Measurements from ENCODE around the gene PTBP3.
"Not testable (repeated sequence)": the region's sequence is repeated elsewhere in the genome, so short reads cannot be mapped to it uniquely, and the experiment has no call there.

PTBP3 gene

GRCh38 chr9:112198646-112199045, 134.8 kb downstream of the PTBP3 start:
- no peak for DNase-seq

- no peak for DNase-seq
Observed at GRCh38 chr9:112194969-112195431, 138.4 kb downstream of the PTBP3 start.

- no peak for DNase-seq
Observed at GRCh38 chr9:112193572-112194288, 139.7 kb downstream of the PTBP3 start.

- not testable (repeated sequence) for DNase-seq
Observed at GRCh38 chr9:112190320-112190719, 143.1 kb downstream of the PTBP3 start.

GRCh38 chr9:112188884-112189283, 144.5 kb downstream of the PTBP3 start:
- no peak for DNase-seq

GRCh38 chr9:112187404-112187803, 146.0 kb downstream of the PTBP3 start:
- no peak for DNase-seq

- no peak for DNase-seq
Observed at GRCh38 chr9:112186695-112187094, 146.7 kb downstream of the PTBP3 start.

GRCh38 chr9:112184946-112185345, 148.5 kb downstream of the PTBP3 start:
- DNase-seq = no peak

GRCh38 chr9:112184221-112184620, 149.2 kb downstream of the PTBP3 start:
- no peak for DNase-seq

GRCh38 chr9:112180387-112180881, 153.0 kb downstream of the PTBP3 start:
- DNase-seq = no peak

GRCh38 chr9:112179816-112180215, 153.6 kb downstream of the PTBP3 start:
- DNase-seq = no peak

GRCh38 chr9:112176524-112176923, 156.9 kb downstream of the PTBP3 start:
- no peak for DNase-seq

GRCh38 chr9:112175796-112176315, 157.6 kb downstream of the PTBP3 start:
- no peak for DNase-seq

GRCh38 chr9:112174965-112175795, 158.2 kb downstream of the PTBP3 start, which contains the start of gene SUSD1:
Gene SUSD1 (minus strand): TSS chr9:112175297. CDS start chr9:112175235, 62 bp downstream.
- no peak for DNase-seq

GRCh38 chr9:112174222-112174964, 159.0 kb downstream of the PTBP3 start:
- no peak for DNase-seq

GRCh38 chr9:112173489-112174221, 159.8 kb downstream of the PTBP3 start:
- DNase-seq = no peak

- DNase-seq = no peak
Observed at GRCh38 chr9:112170968-112171367, 162.5 kb downstream of the PTBP3 start.

- no peak for DNase-seq
Observed at GRCh38 chr9:112170235-112170634, 163.2 kb downstream of the PTBP3 start.

GRCh38 chr9:112169368-112169767, 164.1 kb downstream of the PTBP3 start:
- no peak for DNase-seq

- no peak for DNase-seq
Observed at GRCh38 chr9:112168197-112168596, 165.2 kb downstream of the PTBP3 start.

Data from NCI-H1694 (cell line).